Activated T-cell treated with anti-CD3 and anti-CD28 coated beads for 24 hours (primary cell): ENCODE measurements around the gene DPM2.

Source experiments
- DNase-seq: peaks from one replicate; pipeline ENCODE4 v3.0.0-alpha.2; 2020; ENCODE audit warnings: low read depth

Gene DPM2

DNA sequence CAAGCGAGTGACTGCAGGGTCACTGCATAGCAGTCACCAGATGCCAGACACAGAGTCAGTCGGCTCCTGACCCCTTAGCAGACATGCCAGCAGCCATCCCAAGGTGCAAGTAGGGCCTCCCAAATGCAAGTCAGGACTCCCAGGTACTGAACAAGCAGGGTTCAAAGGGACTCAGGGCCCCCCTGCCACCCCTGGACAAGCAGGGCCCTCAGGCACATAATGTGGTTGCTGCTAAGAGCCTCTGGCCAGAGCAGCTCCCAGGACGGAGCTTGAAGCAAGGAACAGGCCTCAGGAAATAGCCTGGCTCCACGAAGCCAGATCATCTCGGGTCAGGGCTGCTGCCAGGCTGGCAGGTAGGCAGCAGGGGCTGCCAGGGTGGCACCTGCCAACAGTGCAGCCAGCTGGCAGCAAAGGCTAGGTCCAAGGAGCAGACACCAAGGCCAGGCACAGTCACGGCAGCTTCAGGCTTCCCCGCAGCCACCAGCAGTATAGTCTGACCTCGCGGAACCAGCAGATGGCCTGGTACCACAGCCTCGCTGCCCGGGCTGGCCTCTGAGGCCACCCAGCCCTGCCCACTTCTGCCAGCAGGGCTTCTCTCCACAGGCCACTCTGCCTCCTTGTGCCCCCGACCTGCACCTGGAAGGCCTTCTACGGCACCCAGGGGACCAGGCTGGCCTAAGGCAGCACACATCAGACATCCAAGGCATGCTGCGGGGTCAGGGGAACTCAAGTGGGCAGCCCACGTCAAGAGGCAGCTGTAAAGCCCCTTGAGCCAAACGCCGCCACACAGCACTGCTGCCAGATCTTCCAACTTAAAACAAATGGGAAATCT lies 35.7 kb upstream of the DPM2 start:
- DNase-seq, result no peak

DNA sequence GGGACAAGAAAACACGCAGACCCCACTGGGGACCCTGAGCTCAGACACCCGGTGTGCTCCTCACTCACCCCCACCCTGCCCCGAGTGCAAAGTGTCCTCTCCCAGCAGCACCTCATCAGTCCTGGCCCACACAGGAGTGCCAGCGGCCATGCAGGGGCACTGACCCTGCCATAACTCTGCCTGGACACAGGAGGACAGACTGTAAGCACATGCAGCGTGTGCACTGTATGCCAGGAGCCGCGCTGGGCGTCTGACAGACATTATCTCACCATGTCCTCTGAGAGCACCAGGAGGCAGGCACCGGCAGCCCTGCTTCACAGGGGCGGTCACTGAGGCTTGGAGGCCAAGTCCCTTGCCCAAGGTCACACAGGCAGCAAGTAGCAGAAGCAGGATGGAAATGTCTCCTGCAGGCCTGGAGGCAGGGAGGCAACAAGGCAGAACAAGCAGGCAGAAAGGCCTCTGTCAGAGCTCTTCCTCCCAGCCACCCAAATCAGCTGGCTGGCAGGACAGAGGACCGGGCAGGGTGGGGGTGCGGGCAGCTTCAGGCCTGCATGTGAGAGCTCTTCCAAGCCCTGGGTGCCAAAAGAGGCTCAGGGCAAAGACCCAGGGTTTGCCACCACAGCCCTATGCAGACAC lies 34.7 kb upstream of the DPM2 start:
- DNase-seq, result no peak

DNA sequence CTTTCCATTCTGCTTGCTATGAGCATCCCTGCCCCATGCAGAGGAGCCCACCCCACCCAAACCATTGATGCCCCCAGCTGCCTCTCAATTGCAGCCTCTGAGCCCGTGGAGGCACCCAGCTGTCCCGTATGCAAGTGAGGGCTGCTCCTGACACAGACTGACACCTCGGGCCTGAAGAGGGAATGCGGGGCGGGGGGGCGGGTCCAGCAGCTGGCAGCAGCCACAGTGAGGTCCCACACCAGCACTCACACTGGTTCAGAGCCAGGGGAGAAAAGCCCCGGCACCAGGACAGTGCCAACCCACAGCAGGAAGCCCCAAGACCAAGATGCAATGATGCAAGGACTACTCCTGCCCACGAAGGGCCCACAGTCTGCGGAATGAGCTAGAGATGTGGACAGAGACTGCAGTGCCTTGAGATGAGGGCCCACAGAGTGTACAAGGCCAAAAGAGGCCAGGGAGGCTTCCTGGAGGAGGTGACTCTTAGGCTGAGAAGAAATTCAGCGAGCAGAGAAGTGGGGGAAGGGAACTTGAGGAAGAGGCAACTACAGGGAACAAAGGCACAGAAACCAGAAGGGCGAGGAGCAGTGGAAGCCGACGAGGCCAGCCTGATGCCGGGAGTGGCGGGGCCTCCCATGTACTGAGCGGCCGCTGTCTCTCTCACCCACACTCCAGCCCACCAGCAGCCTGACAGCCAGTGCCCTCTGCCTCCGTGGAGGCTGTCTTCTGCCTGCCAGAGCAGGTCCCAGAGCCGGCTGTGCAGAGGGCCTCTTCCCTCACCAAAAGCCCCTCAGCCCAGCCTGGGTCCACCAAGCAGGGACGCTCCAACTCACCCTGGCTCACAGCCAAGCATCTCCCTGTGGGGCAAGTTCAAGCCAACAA lies 33.9 kb upstream of the DPM2 start:
- no peak for DNase-seq

DNA sequence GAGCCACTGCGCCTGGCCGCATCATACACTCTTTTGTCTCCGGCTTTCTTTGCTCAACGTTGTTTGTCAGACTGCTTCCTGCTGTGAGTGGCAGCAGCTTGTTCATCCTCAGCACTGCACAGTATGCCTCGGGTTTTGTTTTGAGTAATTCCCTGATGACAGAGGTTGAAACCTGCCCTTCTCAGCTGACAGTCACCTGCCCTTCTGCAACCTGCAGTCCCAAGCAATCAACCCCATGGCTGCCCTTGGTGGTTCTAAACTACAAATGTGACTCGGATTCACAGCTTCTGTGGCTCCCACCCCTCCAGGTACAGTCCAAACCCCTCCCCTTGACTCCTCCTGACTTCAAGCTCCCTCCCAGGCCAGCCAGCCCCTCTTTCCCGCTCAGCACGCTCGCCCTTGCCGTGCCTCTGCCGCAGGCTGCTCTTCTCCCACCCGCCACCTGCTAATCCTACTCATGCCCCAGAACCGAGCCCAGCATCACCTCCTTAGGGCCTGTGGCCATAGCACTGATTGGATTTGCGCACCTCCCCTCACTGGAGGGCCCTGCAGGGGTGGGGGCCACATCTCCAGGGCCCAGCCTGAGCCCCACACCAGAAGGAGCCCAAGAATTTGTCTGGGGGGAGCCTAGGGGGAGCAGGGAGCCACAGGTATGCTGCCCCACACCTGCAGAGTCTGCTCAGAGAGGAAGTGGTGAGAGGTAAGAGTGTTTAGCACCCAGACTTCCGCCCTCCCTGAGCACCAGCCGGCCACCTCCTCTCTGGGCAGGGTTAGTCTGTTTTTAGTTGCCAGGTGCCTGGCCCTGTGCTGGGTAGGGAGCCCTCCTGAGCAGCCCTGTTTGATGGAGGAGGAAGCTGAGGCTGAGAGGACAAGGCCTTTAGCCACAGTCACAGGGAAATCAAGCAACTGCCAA lies 33.0 kb upstream of the DPM2 start:
- DNase-seq, result peak; percentile 71

DNA sequence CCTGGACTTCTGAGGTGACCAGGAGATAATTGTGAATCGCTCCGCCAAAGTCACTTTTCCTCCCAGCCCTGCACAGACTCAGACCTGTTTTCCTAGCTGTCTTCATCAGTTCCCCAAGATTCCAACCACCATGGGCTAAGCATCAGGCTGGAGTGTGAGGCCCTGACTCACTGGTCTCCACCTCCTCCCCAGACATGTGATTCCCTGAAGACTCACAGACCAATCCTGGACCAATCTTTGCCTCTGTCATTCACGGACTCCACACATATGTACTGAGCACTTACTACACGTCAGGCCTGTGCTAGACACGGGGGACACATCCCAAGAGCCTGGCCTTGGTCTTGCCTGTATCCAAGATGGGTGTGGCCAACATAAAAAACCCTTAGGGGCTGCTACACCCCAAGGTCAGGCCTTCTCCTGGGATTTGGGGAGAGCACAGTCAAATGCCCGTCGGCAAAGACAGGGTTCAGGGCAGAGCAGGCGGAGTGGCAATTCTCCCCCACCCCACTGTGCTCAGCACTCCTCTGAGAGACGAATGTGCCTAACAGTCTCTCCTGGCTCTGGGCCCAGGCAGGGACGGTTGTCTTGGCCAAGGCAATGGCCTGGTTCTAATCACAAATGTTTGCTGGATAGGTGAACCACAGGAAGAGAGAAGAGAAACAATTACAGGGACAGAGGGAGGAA lies 31.2 kb upstream of the DPM2 start:
- DNase-seq, result no peak

DNA sequence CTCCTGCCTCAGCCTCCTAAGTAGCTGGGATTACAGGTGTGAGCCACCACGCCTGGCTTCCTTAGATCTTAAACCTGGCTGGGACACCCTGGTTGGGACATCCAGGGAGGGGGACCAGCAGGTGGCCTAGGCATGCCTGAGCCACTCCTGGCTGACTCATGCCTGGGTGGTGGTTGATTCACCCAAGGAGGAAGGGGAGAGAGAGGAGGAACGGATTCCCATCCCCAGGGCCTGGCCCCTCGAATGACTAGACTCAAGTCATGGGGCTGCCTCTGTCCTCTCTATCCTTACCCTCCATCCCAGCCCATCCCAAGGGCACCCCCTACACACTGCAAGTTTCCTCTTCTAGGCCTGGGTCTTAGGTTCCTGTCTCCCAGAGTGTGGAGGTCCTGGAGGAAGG lies 30.4 kb upstream of the DPM2 start:
- DNase-seq, result no peak

DNA sequence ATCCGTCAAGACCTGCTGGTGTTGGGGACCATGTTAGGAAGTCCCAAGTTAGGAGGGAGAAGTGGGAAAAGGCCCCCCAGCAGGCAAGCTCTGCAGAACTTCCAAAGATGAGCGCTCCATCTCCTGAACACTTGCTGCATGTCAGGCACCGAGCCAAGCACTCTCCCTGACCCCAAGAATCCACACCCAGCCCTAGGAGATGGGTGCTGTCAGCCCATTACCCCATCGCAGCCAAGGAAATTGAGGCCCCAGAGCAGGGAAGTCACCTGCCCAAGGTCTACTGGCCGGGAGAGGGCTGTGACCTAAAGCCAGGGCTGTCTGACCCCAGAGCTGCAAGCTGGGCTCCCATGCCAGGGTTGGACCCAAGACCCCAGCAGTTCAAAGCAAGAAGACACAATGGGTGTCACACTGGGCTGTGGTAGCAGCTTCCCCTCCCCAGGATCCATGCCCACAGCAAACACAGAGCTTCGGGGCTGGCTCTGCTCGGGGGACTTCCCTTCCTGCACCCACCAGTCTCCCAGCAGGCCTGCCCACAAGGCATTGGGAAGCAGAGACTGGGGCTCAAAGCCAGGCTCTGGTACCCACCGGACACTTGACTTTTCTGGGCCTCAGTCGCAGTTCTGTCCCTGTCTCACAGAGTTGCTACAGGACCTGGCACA lies 29.6 kb upstream of the DPM2 start:
- no peak for DNase-seq

DNA sequence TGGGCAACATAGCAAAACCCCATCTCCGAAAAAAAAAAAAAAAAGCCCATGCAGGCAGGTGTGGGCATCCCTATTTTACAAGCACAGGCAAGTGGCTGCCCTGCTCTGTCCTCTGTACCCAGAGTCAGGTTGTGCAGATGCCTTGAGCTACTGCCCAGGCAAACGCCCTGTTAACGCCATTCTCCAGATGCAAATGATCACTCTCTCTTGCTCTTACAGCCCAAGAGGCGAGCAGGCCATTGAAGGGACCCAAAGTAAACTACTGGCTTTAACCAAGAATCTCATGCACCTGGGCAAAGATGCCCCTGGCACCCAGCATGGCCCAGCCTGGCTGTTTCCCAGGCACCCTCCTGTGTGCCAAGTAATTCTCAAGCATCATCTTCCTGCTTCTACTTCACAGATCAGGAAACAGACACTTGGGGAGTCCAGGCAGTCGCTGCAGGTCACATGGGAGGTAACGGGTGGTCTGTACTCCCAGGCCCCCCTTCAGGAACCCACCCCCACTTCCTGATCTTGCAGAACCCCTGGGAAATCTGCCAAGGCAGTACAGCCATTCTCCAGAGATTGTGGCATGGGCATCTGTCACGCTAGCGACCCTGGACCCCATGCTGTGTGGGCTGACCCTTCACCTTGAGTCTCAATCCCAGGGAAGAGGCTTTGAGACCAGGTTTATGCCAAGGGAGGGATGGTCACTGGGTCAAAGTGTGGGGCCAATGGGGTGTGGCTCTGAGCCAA lies 28.9 kb upstream of the DPM2 start:
- DNase-seq, result no peak

DNA sequence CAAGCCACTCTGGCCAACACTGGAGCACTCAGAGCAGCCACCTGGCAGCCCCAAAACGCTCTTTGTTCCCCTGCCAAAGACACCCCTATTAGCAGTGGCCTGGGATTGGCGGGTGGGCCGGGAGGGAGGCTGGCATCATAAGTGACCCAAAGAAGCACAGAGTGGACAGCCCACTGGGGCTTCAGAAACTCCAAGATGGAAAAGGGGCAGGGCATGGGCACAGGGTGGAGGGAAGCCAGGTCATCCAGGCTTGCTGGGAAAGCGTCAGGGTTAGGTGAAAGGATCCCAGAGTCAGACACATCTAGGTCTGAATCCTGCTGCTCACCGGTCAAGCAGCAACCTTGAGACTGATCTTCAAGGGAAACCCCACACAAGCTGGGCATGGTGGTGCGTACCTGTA lies 28.3 kb upstream of the DPM2 start:
- DNase-seq, result no peak

DNA sequence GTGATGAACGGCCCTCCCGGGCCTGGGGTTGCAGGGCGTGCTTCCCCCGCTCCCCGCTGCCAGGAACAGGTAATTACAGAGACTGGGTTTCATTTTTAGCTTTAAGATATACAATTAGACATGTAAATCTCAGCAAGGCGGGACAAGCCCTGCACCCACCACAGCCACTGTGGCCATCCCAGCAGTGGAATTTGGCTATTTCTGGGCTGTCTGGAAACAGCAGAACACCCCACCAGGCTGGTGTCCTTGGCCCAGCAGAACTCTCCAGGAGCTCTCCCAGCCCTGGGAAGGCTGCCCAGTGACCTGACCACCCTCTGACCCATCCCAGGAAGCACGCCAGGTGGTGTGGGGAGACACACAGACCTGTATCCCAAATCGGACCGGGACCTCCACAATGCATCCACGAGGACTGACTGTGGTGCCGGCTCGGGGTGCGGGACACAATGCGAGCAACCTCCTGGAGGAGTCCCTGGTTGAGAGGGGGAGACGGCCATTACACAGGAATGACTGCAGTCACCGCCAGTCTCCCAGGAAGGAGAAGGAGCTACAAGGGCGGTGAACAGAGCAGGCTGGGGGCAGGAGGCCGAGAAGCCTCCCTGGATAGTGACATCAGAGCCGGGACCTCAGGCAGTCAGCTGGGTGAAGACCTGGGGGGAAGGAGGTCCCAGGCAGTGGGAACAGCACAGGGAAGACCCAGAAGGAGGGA lies 25.9 kb upstream of the DPM2 start:
- DNase-seq, result no peak

DNA sequence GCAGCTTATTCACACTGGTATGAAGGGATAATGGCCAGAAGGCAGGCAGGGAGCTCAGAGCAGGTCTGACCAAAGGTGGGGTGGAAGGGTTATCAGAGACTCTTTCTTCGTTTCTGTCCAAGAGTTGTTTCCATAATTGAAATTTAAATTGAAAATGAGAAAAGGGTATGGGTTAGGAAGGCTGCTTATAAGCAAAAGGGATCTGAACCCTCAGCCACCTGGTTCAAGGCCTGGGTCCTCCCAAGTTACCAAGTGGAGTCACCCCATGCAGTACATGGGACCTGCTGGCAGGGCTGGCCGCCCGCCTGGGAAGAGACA lies 25.3 kb upstream of the DPM2 start:
- DNase-seq, result no peak

DNA sequence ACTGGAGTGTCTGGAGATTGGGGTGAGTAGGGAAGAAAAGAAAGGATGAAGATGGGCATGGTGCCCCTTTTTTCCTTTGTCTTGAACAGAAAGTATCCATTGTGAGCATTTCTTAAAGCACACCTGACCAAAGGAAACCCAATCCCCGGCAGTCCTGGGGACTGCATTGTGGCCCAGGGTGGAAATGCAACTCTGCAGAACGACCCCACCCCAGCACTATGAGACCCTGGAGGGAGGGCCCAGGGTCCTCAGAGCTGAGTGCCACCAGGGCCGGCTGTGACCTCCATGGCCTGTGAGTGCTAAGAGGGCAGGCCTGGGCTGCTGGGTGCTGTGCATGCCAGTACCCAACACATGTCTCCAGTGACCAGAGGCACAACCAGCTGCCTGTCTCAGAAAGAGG lies 24.6 kb upstream of the DPM2 start:
- no peak for DNase-seq

DNA sequence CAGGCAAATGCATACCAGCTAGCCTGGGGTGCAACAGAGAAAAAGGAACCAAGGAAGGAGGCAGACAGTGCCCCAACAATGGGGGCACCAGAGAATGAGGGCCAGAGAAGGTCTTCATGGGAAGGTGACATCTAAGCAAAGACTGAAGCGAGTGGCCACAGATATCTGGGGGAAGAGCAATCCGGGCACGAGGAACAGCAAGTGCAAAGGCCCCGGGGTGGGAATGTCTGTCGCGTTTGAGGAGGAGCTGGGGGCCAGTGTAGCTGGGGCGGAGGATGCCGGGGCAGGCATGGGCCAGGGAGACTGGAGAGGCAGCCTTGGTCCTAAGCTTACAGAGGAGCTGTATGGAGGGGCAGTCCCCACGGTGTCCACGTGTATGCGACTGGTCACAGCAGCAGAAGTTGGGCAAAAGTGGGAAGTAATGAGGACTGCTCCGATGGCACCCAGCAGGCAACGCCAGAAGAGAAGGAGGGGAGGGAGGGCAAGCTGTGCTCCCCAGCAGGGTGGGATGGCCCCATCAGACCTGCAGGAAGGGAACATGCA lies 24.0 kb upstream of the DPM2 start:
- no peak for DNase-seq

DNA sequence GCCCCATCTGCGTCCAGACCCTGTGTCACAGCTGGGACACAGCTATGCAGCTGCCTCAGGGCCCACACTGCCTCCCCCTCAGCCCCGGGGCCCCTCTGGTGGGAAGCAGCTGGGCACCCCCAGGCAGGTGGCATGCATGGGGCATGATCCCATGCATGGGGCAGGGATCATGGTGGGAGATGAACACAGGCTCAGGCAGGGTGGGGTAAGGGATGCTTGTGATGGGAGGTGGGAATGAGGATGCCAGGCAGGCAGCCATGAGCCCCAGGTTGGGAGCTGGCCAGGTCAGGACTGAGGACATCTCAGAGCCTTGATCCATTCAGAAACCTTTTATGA lies 23.5 kb upstream of the DPM2 start:
- no peak for DNase-seq

DNA sequence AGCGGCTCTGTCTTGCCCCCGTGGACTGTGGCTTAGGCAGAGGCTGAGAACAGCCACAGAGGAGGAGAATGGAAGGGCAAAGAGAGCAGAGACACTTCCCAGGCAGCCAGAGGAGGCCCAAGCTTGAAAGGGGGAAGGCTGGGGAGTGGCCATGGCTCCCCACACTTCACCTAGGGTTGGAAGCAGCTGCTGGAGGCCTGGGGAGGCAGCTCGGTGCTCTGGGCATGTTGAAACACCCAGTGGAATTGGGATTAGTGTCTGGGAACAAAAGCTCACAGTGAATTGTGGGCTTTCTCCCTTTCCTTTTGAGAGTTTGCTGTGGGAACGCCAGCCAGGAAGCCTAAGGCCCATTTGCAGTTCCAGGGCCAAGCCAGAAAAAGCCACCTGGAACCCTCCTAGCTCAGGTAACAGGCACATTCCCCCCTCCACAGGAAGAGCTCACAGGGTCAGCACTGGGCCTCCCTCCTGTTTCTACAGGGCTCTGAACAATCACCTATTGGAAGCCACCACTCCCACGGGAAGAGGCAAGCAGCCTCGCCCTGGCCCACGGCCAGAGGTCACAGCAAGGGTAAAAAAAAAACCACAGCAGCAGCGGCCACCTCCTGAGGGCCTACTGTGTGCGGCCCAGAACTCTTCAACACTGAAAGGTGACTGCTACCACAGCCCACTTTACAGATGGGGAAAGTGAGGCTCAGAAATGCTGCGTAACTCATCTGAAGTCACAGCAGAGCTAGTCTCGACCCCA lies 22.9 kb upstream of the DPM2 start:
- no peak for DNase-seq

DNA sequence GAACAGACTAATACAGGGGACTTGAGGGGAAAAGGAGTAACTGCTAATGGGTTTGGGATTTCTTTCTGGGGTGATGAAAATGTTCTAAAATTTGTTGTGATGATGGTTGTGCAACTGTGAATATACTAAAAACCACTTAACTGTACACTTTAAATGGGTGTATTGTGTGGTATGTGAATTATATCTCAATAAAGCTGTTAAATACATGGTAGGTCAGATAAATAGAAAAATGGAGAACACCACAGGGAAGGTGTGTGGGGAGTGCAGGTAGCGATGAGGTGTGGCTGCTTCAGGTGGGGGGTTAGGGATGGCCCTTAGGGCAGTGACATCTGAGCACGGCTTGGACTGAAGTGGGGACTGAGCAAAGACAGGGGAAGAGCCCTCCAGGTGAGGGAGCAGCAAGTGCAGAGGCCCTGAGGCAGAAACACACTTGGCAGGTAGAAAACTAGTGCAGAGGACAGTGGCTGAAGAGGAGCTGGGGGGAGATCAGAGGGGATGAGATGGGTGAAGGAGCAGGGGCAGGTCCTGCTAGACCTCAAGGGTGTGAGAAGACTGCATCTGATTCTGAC lies 22.3 kb upstream of the DPM2 start:
- no peak for DNase-seq

DNA sequence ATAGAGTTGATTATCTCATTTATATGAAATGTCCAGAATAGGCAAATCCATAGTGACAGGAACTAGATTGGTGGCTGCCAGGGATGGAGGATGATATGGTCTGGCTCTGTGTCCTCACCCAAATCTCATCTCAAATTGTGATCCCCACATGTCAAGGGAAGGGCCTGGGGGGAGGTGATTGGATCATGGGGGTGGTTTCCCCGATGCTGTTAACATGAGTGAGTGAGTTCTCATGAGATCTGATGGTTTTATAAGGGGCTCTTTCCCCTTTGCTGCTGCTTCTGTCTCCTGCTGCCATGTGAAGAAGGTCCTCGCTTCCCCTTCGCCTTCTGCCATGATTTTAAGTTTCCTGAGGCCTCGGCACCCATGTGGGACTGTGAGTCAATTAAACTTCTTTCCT lies 21.7 kb upstream of the DPM2 start:
- no peak for DNase-seq

DNA sequence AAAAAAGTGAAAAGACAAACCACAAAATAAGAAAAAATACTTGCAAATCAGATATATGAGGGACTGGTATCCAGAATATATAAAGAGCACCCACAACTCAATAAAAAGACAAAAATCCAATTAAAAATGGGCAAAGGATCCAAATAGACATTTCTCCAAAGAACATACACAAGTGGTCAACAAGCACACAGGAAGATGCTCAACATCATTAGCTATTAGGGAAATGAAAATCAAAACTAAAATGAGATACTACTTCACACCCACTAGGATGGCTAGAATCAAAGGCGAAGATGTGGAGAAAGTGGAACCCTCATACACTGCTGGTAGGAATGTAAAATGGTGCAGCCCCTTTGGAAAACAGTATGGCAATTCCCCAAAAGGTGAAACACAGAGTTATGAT lies 21.1 kb upstream of the DPM2 start:
- DNase-seq, result no peak
